Epidermal melanocyte (primary cell): Measurements from ENCODE around the gene CLRN2.
"Not testable (repeated sequence)": the region's sequence is repeated elsewhere in the genome, so short reads cannot be mapped to it uniquely, and the experiment has no call there.

Experiments used
- DNase-seq: peaks from one replicate; pipeline ENCODE4 v3.0.0; 2011; ENCODE audit warnings: low spot score; ENCODE audit not compliant: insufficient read length

CLRN2 gene

DNA sequence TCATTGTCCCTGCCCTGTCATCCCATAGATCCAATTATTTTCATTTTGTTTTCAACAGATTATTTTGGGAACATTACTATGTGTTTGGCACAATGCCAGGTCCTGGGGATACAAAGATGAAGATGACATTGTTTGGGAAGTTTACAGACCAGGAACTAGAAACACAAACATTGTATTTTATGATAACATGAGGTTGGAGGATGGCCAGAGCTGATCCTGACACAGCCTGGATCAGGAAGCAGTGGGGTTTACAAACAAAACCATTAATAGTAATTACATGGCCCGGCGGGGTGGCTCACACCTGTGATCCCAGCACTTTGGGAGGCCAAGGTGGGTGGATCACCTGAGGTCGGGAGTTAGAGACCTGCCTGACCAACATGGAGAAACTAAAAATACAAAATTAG lies 29.9 kb downstream of the CLRN2 start:
- no peak for DNase-seq

GRCh38 chr4:17545374-17546140 lies 30.6 kb downstream of the CLRN2 start:
- no peak for DNase-seq

GRCh38 chr4:17546222-17546621 lies 31.3 kb downstream of the CLRN2 start:
- DNase-seq = no peak

GRCh38 chr4:17546678-17547077 lies 31.7 kb downstream of the CLRN2 start:
- DNase-seq = no peak

GRCh38 chr4:17550549-17550948 lies 35.6 kb downstream of the CLRN2 start:
- no peak for DNase-seq

DNA sequence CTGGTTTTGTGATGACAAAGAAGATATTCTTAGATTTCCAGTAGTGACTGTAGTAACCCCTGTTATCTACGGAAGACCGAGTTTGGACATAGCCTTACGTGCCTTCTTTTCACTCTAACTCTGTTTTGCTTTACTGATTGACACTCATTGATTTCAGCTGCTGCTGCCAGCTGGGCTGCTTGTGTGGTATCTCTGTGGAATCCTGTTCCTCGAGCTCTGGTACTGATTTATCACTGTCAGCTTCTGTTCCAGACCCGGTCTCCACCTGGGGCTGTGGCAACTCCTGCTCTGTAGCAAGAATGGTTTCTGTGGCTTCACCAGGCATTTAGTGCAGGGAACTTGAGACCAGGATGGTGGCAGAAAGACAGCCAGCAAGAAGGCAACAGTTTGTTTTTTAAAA lies 37.5 kb downstream of the CLRN2 start:
- no peak for DNase-seq

DNA sequence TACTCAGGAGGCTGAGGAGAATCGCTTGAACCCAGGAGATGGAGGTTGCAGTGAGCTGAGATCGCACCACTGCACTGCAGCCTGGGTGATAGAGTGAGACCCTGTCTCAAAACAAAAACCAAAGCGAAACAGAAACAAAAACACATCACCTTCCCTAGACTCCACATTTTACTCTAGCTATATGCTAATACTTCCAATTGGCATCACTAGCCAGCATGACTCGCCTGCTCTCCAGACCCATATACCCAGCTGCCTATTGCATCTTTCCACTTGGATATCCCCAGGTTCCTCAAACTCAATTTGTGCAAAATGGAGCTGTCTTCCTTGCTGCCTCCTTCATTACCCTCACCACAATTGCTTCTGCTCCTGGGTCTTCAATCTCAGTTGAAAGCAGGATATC lies 39.6 kb downstream of the CLRN2 start:
- no peak for DNase-seq

- no peak for DNase-seq
Measured at GRCh38 chr4:17556498-17556897, 41.5 kb downstream of the CLRN2 start.

- DNase-seq = no peak
Measured at GRCh38 chr4:17557880-17558279, 42.9 kb downstream of the CLRN2 start.

- no peak for DNase-seq
Measured at GRCh38 chr4:17558941-17559708, 44.2 kb downstream of the CLRN2 start.

- no peak for DNase-seq
Measured at GRCh38 chr4:17559709-17560048, 44.7 kb downstream of the CLRN2 start.

DNA sequence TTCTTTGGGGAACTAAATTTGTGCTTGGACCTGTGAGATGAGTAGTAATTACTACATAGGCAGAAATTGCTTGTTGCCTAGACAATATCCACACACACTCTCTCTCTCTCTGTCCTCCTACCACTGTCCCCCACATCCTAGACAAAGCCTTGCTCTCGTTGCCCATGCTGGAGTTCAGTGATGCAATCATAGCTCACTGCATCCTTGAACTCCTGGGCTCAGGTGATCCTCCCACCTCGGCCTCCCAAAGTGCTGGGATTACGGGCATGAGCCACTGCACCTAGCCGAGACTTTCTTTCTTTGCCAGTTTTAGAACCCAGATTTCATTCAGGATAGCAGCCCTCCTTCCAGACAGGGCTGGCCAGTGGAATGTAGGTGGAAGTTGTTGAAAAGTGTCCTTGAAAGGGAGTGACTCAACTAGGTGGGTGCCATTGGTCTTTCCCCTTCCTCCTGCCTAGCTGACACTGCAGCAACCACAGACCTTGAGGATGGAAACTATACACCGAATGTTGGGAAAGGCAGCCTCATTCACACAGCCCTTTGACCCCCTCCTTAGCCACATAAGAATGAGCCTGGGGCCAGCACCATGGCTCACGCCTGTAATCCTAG lies 45.2 kb downstream of the CLRN2 start:
- no peak for DNase-seq

DNA sequence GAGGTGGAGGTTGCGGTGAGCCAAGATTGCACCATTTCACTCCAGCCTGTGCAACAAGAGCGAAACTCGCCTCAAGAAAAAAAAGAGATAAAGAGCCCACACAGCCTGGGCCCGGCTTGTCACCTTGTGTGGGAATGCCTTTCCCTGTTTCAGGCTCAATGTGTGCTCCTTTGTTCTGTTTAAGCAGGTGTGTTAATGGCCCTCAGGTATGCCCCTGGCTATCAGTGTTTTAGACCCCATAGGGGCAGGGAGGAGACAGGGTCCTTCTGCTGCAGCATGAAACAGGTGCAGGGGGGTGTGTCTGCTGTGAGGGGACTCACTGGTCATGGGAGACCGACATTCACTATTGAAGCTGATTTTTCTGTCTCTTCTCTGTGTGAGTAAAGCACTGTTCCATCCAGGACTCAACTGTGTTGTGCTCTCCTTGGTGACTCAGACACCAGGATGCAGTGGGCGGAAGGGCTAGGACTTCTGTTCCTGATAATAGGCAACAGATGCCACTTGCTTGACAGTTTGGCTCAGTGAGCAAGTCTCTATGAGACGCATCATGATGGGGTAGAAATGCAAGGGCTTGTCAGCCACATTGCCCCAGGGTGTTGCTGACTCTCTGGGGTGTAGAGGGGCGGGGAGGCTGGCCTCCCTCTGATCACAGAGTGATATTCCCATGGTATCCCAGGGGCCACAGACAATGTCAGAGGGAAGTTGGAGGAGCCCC lies 46.4 kb downstream of the CLRN2 start:
- no peak for DNase-seq

DNA sequence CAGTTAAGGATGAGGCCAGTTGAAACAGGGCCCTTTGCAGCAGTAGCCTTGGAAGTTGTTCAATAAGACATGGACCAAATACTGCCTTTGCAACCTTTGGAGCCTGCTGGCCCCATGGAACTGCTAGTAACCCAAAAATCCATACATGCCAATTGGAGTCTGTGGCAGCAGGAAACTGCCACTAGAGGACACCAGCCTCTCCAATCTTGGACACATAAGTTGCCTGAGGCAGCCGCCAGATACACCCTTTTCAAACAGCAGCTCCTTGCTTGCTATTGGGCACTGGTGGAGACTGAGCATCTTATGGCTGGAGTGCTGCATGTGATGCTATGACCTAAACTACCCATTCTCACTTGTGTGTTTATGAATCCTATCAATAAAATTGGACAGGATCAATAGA lies 47.2 kb downstream of the CLRN2 start:
- DNase-seq = no peak

DNA sequence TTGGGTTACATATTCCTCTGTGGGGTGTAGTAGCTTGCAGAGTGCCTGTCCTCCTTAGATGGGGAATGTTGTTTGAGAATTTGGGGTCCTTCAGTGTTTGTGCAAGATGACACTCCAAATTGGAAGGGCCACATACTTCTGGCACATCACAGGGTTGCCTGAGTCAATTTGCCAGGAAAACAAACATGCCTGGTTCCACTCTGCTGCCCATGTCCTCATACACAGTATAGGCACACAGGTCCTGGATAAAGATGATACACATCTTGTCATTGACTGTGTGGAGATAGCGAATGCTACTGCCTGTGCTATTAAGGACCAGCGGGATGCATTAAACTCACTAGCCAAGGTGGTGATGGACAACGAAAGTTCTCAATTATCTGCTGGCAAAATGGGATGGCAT lies 50.9 kb downstream of the CLRN2 start:
- DNase-seq = no peak

DNA sequence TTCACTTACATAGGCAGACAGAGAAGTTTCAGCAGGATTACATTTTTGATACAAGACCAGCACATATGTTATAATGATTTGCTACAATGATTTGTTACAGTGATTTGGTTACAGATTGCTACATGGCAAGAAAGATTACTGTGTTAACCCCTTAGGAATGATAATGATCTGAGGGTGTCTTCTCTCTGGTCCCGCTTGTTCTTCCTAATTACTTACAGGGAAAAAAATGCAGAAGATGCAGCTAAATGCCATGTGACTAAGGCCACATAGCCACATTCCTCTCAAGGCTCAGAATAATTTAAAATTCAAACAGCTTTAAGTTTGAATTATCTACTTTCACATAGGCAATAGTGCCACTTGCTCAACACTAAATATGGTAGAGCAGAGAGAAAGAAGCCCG lies 52.3 kb downstream of the CLRN2 start:
- no peak for DNase-seq

DNA sequence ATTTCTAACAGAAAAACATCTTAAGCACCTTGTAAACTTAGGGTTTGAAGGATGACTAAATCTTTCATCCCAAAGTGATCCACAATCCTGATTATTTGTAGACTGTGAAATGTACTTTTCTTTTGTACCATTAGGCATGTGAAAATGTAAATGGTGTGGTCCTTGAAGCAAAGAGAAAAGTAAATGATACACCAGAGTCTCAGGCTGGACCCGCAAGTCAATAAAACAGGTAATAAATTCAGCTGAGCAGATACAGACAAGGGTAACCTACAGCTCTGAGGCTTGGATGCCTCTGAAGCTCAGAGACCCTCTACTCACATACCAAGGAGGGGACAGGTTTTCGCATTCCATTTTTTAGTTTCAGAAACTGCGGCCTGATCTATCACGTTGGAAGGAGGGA lies 59.2 kb downstream of the CLRN2 start:
- no peak for DNase-seq

DNA sequence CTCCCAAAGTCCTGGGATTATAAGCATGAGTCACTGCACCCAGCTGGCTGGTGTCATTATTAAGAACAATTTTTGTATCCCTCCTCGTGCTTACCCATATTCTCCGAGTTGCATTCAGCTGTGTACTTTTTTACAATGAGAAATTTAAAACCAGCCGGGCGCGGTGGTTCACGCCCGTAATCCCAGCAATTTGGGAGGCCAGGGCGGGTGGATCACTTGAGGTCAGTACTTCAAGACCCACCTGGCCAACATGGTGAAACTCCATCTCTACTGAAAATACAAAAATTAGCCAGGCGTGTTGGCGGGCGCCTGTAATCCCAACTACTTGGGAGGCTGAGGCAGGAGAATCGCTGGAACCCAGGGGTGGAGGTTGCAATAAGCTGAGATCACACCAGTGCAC lies 60.2 kb downstream of the CLRN2 start:
- DNase-seq = not testable (repeated sequence)
